Ishikawa (cell line): ENCODE results near the gene TBX10.

Experiments
- CEBPB ChIP-seq: IDR thresholded peaks from 2 replicates; pipeline ENCODE4 v1.6.1; 2012
- CREB1 ChIP-seq: IDR thresholded peaks from 2 replicates; pipeline ENCODE4 v1.6.1; 2012; ENCODE audit warnings: low read depth
- EGR1 ChIP-seq: IDR thresholded peaks from 2 replicates; pipeline ENCODE4 v1.6.1; 2012
- EP300 ChIP-seq: IDR thresholded peaks from 2 replicates; pipeline ENCODE4 v1.6.1; 2012; ENCODE audit warnings: borderline replicate concordance
- FOXM1 ChIP-seq: IDR thresholded peaks from 2 replicates; pipeline ENCODE4 v1.6.1; 2012; ENCODE audit warnings: low read depth, borderline replicate concordance
- NFIC ChIP-seq: IDR thresholded peaks from 2 replicates; pipeline ENCODE4 v1.6.1; 2012
- RAD21 ChIP-seq: IDR thresholded peaks from 2 replicates; pipeline ENCODE4 v1.6.1; 2012; ENCODE audit warnings: low read depth
- TAF1 ChIP-seq: IDR thresholded peaks from 2 replicates; pipeline ENCODE4 v1.6.1; 2012; ENCODE audit warnings: low read depth, mild to moderate bottlenecking
- TCF12 ChIP-seq: IDR thresholded peaks from 2 replicates; pipeline ENCODE4 v1.6.1; 2012; ENCODE audit warnings: low read depth
- TEAD4 ChIP-seq: IDR thresholded peaks from 2 replicates; pipeline ENCODE4 v1.6.1; 2012
- YY1 ChIP-seq: IDR thresholded peaks from 2 replicates; pipeline ENCODE4 v1.6.1; 2012; ENCODE audit warnings: low read depth
- ZBTB7A ChIP-seq: IDR thresholded peaks from 2 replicates; pipeline ENCODE4 v1.6.1; 2012; ENCODE audit warnings: low read depth
- TF ChIP-seq, protein P1 (sequence below): IDR thresholded peaks from 2 replicates; pipeline ENCODE4 v1.6.1; 2012
- TF ChIP-seq, protein P2 (sequence below): IDR thresholded peaks from 2 replicates; pipeline ENCODE4 v1.6.1; 2012; ENCODE audit warnings: low read depth, mild to moderate bottlenecking
- TF ChIP-seq, protein P3 (sequence below): IDR thresholded peaks from 2 replicates; pipeline ENCODE4 v1.6.1; 2012

TBX10 gene

GRCh38 chr11:67641338-67642172 is 2.0 kb upstream of the TBX10 start:
- TF ChIP-seq, protein P1, sequence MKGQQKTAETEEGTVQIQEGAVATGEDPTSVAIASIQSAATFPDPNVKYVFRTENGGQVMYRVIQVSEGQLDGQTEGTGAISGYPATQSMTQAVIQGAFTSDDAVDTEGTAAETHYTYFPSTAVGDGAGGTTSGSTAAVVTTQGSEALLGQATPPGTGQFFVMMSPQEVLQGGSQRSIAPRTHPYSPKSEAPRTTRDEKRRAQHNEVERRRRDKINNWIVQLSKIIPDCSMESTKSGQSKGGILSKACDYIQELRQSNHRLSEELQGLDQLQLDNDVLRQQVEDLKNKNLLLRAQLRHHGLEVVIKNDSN: no peak
- TF ChIP-seq, protein P2, sequence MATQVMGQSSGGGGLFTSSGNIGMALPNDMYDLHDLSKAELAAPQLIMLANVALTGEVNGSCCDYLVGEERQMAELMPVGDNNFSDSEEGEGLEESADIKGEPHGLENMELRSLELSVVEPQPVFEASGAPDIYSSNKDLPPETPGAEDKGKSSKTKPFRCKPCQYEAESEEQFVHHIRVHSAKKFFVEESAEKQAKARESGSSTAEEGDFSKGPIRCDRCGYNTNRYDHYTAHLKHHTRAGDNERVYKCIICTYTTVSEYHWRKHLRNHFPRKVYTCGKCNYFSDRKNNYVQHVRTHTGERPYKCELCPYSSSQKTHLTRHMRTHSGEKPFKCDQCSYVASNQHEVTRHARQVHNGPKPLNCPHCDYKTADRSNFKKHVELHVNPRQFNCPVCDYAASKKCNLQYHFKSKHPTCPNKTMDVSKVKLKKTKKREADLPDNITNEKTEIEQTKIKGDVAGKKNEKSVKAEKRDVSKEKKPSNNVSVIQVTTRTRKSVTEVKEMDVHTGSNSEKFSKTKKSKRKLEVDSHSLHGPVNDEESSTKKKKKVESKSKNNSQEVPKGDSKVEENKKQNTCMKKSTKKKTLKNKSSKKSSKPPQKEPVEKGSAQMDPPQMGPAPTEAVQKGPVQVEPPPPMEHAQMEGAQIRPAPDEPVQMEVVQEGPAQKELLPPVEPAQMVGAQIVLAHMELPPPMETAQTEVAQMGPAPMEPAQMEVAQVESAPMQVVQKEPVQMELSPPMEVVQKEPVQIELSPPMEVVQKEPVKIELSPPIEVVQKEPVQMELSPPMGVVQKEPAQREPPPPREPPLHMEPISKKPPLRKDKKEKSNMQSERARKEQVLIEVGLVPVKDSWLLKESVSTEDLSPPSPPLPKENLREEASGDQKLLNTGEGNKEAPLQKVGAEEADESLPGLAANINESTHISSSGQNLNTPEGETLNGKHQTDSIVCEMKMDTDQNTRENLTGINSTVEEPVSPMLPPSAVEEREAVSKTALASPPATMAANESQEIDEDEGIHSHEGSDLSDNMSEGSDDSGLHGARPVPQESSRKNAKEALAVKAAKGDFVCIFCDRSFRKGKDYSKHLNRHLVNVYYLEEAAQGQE: no peak
- TF ChIP-seq EP300 (no peak), ZBTB7A (no peak), CEBPB (no peak), NFIC (no peak), CREB1 (no peak), TCF12 (no peak), EGR1 (no peak), RAD21 (no peak), FOXM1 (no peak), YY1 (no peak), TAF1 (no peak)
- TF ChIP-seq, protein P3, sequence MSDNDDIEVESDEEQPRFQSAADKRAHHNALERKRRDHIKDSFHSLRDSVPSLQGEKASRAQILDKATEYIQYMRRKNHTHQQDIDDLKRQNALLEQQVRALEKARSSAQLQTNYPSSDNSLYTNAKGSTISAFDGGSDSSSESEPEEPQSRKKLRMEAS: no peak

DNA sequence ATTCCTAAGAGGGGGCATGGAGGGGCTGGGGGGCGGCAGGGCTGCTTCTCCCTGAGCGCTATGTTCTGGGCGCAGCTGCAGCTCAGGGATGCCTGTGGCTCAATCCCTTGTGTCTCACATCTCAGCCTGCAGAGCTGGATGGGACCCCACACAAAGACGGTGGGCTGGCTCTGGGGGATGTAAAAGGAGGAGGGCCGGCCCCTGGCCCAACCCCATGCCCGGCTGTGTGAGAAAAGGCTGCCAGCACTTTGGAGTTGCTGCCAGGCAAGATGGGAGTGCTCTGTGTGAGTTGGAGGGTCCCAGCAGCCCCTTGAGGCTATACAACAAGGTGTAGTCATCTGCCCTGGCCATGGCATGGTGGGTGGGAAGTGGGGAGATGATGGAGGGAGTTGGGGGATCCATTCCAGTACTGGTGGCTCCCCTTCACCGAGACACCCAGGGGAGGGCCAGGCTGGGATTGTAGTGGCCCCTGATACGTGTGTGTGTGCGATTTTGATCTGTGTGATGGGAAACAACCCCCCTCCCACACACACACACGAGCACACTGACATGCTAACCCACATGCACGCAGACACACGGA is 1.3 kb upstream of the TBX10 start:
- TF ChIP-seq TEAD4 (no peak), NFIC (no peak), FOXM1 (no peak), EP300 (no peak), RAD21 (no peak), CREB1 (no peak), TCF12 (no peak), TAF1 (no peak), ZBTB7A (no peak), EGR1 (no peak), YY1 (no peak)
- TF ChIP-seq, protein P3: no peak
- TF ChIP-seq, protein P1: no peak
- TF ChIP-seq, protein P2: no peak

- TF ChIP-seq, protein P3: peak; percentile 95
- TF ChIP-seq FOXM1 (no peak), RAD21 (peak; percentile 51; the same call in 1 of the 2 replicates), EP300 (no peak), NFIC (no peak)
Measured at GRCh38 chr11:67640021-67640757, 626 bp upstream of the TBX10 start.

- TF ChIP-seq CREB1 (no peak), TEAD4 (no peak), FOXM1 (no peak), YY1 (no peak), ZBTB7A (no peak), TCF12 (no peak), TAF1 (no peak), EGR1 (no peak), RAD21 (no peak)
- TF ChIP-seq, protein P1: no peak
- TF ChIP-seq, protein P2: no peak
- TF ChIP-seq, protein P3: no peak
Measured at GRCh38 chr11:67638535-67639437, 777 bp downstream of the TBX10 start.
